Posterior vena cava (tissue), 2 donors: ENCODE measurements around the gene GRID2IP. TPM values are rescaled to one million over a fixed set of nuclear protein-coding genes. Genes with fewer than 3 reads are reported as not detected.

Experiments used
- DNase-seq: peaks from one replicate; pipeline ENCODE4 v3.0.0-alpha.2; 2020; ENCODE audit warnings: low spot score
- intact Hi-C, 2 donors: fragments of 100-400 bp; cut with DNase I; formaldehyde crosslinking; loops; one replicate each; pipeline versions ENCODE4 v1.14.1 to v1.14.2; 2022 to 2023
- total RNA-seq, 2 donors: library from RNA; stranded (reverse); fragmentation: NEBNext Ultra II Directional; extraction: Animal tissue kit (Norgen Biotek cat#: 25700); gene quantifications; one replicate each; pipeline ENCODE4 v1.2.1, GENCODE V29; 2021
- donor health status: DM: yes; HTN: yes; CAD: no.
- donor health status: DM: yes; HTN: yes; CAD: no.

GRID2IP gene
- total RNA-seq, 2 donors from 2014 or later = not detected

- intact Hi-C loops = no loop called here
- no peak for DNase-seq
Observed at GRCh38 chr7:6530626-6531491, 20.4 kb downstream of the GRID2IP start.

- no peak for DNase-seq
- intact Hi-C loops = no loop called here
Observed at GRCh38 chr7:6529643-6530042, 21.6 kb downstream of the GRID2IP start.

GRCh38 chr7:6528401-6529130 is 22.7 kb downstream of the GRID2IP start:
- intact Hi-C loops = no loop called here

GRCh38 chr7:6526997-6527378 is 24.3 kb downstream of the GRID2IP start:
- DNase-seq = no peak
- intact Hi-C loops = no loop called here

More at GRCh38 chr7:6528401-6529130, 22.7 kb downstream of the GRID2IP start:
- no peak for DNase-seq

GRCh38 chr7:6520163-6520981 is 30.9 kb downstream of the GRID2IP start:
- intact Hi-C loops = no loop called here
- no peak for DNase-seq

- DNase-seq = peak; percentile 93
- intact Hi-C loops = no loop called here
Observed at GRCh38 chr7:6516387-6516983, 34.8 kb downstream of the GRID2IP start.

- intact Hi-C loops = no loop called here
- DNase-seq = no peak
Observed at GRCh38 chr7:6513541-6513940, 37.7 kb downstream of the GRID2IP start.

GRCh38 chr7:6512892-6513291 is 38.4 kb downstream of the GRID2IP start:
- intact Hi-C loops = no loop called here
- no peak for DNase-seq

GRCh38 chr7:6510476-6511133 is 40.7 kb downstream of the GRID2IP start:
- no peak for DNase-seq
- intact Hi-C loops = no loop called here

- intact Hi-C loops = no loop called here
- DNase-seq = no peak
Observed at GRCh38 chr7:6508950-6509349, 42.3 kb downstream of the GRID2IP start.

GRCh38 chr7:6508539-6508938 is 42.7 kb downstream of the GRID2IP start:
- intact Hi-C loops = no loop called here

GRCh38 chr7:6507906-6508305 is 43.4 kb downstream of the GRID2IP start:
- intact Hi-C loops = no loop called here
- no peak for DNase-seq

More at GRCh38 chr7:6508539-6508938, 42.7 kb downstream of the GRID2IP start:
- DNase-seq = no peak

- intact Hi-C loops = no loop called here
- DNase-seq = no peak
Observed at GRCh38 chr7:6505685-6506559, 45.3 kb downstream of the GRID2IP start.

GRCh38 chr7:6504996-6505395 is 46.3 kb downstream of the GRID2IP start:
- no peak for DNase-seq
- intact Hi-C loops = no loop called here

- intact Hi-C loops = no loop called here
- DNase-seq = no peak
Observed at GRCh38 chr7:6502886-6503285, 48.4 kb downstream of the GRID2IP start.

GRCh38 chr7:6501586-6502564 is 49.4 kb downstream of the GRID2IP start:
- DNase-seq = no peak
- intact Hi-C loops = no loop called here

GRCh38 chr7:6500691-6501090 is 50.6 kb downstream of the GRID2IP start:
- no peak for DNase-seq
- intact Hi-C loops = no loop called here
